ENCODE data around the gene ST13. TPM values are rescaled to one million over a fixed set of nuclear protein-coding genes. Genes with fewer than 3 reads are reported as not detected.

ST13 gene
- total and polyA plus RNA-seq, 9 of the 15 experiments (the other 6 are each of a cell fraction or from before 2014, with no cell fraction given), result 53.6 to 311 (median 195) TPM

DNA sequence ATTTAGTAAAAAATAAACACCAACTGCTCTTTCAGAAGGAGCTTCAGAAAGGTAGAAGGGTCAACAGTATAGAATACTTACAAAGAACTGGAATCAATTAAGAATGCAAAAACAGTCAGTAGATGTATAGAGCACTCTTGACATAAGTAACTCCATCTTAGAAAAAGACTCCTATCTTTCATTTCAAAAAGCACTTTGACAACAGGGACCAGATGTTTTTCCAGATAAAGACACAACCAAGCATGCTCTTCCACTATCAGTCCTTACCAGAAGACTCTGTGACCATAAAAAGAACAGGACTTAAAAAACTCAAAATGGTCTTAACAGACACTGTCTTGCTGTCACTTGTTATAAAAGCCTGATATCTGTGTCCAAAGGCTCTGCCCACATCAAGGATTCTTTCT, 42.5 kb downstream of the ST13 start (continued):
- TF ChIP-seq, protein P1, sequence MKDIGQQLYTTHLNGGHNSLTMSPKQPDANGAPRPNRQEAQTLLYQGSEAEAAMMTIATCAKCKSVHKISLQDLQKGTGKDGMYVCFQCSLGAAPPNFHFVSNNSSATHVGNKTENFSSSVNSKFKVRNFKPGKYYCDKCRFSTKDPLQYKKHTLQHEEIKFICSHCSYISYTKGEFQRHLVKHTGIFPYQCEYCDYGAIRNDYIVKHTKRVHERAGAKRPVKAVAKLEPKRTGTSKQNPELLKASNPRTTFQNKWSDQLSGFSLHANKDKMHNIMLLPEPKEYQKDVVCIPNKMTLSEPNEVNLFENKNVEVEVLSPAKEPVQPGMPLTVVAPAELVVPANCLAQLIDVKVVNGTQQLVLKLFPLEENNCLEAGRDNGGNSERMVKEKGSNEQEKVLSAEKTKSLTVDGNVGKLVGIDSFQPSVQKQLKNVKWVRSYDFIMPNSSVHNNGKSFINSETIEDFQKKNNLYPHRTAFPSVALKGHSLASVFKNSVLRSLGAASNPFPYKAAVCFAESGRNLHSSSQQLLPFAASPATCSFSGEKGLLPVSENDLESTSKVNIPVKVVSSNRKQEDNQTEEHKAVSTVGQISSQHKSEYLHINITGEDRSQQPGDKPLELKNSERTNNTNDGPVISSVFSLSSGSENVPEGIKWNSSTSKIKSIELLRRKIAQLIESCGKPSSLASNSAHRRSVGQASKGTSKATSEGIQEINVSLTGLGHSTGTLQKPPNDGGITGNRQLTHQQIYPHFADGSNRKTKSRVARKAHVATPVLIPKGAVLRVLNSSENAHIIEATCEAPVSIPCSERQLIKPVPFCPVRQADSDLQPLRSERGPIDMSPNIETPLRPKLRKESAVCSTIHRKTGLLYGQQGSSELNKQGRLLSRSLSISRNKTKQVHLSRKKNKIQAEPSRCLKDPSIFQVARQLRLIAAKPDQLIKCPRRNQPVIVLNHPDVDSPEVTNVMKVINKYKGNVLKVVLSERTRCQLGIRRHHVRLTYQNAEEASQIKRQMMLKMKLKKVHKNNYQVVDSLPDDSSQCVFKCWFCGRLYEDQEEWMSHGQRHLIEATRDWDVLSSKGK (CRISPR knock-in tag; IDR thresholded peaks at IDR 0.05), result peak; percentile 88
- TF ChIP-seq HOXB6 (CRISPR knock-in tag; IDR thresholded peaks at IDR 0.05; ENCODE audit: borderline replicate concordance), result peak; percentile 96
- TF ChIP-seq ZBTB1 (CRISPR knock-in tag; IDR thresholded peaks at IDR 0.05; ENCODE audit: borderline replicate concordance, low read depth), result no peak
- TF ChIP-seq PTRF (tag; IDR thresholded peaks at IDR 0.05), result peak; percentile 99
- TF ChIP-seq, protein P2, sequence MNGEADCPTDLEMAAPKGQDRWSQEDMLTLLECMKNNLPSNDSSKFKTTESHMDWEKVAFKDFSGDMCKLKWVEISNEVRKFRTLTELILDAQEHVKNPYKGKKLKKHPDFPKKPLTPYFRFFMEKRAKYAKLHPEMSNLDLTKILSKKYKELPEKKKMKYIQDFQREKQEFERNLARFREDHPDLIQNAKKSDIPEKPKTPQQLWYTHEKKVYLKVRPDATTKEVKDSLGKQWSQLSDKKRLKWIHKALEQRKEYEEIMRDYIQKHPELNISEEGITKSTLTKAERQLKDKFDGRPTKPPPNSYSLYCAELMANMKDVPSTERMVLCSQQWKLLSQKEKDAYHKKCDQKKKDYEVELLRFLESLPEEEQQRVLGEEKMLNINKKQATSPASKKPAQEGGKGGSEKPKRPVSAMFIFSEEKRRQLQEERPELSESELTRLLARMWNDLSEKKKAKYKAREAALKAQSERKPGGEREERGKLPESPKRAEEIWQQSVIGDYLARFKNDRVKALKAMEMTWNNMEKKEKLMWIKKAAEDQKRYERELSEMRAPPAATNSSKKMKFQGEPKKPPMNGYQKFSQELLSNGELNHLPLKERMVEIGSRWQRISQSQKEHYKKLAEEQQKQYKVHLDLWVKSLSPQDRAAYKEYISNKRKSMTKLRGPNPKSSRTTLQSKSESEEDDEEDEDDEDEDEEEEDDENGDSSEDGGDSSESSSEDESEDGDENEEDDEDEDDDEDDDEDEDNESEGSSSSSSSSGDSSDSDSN (IDR thresholded peaks at IDR 0.05; ENCODE audit: borderline replicate concordance in 1 of 2, low read depth in 2 of 2, low read length in 2 of 2), result no peak
- TF ChIP-seq SETDB1 (IDR thresholded peaks at IDR 0.05; ENCODE audit: low read length), result no peak
- TF ChIP-seq BCL6 (CRISPR knock-in tag; IDR thresholded peaks at IDR 0.05), result peak; percentile 98
- no peak for TF ChIP-seq NFYB (IDR thresholded peaks at IDR 0.05; ENCODE audit: extremely low read depth, insufficient read length)
- TF ChIP-seq NCOA2 (IDR thresholded peaks at IDR 0.05; ENCODE audit: partially characterized antibody in 2 of 2), result peak in 1 of 2 experiments; percentile 40
- TF ChIP-seq, protein P3, sequence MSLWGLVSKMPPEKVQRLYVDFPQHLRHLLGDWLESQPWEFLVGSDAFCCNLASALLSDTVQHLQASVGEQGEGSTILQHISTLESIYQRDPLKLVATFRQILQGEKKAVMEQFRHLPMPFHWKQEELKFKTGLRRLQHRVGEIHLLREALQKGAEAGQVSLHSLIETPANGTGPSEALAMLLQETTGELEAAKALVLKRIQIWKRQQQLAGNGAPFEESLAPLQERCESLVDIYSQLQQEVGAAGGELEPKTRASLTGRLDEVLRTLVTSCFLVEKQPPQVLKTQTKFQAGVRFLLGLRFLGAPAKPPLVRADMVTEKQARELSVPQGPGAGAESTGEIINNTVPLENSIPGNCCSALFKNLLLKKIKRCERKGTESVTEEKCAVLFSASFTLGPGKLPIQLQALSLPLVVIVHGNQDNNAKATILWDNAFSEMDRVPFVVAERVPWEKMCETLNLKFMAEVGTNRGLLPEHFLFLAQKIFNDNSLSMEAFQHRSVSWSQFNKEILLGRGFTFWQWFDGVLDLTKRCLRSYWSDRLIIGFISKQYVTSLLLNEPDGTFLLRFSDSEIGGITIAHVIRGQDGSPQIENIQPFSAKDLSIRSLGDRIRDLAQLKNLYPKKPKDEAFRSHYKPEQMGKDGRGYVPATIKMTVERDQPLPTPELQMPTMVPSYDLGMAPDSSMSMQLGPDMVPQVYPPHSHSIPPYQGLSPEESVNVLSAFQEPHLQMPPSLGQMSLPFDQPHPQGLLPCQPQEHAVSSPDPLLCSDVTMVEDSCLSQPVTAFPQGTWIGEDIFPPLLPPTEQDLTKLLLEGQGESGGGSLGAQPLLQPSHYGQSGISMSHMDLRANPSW (CRISPR knock-in tag; IDR thresholded peaks at IDR 0.05), result no peak
- peak; percentile 99 for TF ChIP-seq OTX1 (CRISPR knock-in tag; IDR thresholded peaks at IDR 0.05)
- TF ChIP-seq, protein P4, sequence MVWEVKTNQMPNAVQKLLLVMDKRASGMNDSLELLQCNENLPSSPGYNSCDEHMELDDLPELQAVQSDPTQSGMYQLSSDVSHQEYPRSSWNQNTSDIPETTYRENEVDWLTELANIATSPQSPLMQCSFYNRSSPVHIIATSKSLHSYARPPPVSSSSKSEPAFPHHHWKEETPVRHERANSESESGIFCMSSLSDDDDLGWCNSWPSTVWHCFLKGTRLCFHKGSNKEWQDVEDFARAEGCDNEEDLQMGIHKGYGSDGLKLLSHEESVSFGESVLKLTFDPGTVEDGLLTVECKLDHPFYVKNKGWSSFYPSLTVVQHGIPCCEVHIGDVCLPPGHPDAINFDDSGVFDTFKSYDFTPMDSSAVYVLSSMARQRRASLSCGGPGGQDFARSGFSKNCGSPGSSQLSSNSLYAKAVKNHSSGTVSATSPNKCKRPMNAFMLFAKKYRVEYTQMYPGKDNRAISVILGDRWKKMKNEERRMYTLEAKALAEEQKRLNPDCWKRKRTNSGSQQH (CRISPR knock-in tag; IDR thresholded peaks at IDR 0.05), result peak; percentile 99
- peak; percentile 97 for TF ChIP-seq ZNF347 (CRISPR knock-in tag; IDR thresholded peaks at IDR 0.05; ENCODE audit: low read depth)
- TF ChIP-seq POLR2H (tag; IDR thresholded peaks at IDR 0.05; ENCODE audit: low read depth), result peak; percentile 93
- TF ChIP-seq, protein P5, sequence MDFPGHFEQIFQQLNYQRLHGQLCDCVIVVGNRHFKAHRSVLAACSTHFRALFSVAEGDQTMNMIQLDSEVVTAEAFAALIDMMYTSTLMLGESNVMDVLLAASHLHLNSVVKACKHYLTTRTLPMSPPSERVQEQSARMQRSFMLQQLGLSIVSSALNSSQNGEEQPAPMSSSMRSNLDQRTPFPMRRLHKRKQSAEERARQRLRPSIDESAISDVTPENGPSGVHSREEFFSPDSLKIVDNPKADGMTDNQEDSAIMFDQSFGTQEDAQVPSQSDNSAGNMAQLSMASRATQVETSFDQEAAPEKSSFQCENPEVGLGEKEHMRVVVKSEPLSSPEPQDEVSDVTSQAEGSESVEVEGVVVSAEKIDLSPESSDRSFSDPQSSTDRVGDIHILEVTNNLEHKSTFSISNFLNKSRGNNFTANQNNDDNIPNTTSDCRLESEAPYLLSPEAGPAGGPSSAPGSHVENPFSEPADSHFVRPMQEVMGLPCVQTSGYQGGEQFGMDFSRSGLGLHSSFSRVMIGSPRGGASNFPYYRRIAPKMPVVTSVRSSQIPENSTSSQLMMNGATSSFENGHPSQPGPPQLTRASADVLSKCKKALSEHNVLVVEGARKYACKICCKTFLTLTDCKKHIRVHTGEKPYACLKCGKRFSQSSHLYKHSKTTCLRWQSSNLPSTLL (IDR thresholded peaks at IDR 0.05), result no peak
- TF ChIP-seq HMG20A (CRISPR knock-in tag; conservative IDR thresholded peaks at IDR 0.05), result peak; percentile 97

Measured in K562 (cell line).